Measurements from ENCODE around the gene RACGAP1. TPM values are rescaled to one million over a fixed set of nuclear protein-coding genes. Genes with fewer than 3 reads are reported as not detected.

Gene RACGAP1
- total RNA-seq = 49.2 and 84.9 TPM in 2 replicates

GRCh38 chr12:50025187-50026059 is at the start of gene RACGAP1:
RACGAP1 (minus strand) TSS chr12:50025494; CDS start chr12:50016715, 8,779 bp downstream.
- peak; percentile 88 for DNase-seq (ENCODE audit: low read depth, low spot score)

GRCh38 chr12:50073712-50074111 is 48.4 kb upstream of the RACGAP1 start:
- DNase-seq (ENCODE audit: low read depth, low spot score) = no peak

DNA sequence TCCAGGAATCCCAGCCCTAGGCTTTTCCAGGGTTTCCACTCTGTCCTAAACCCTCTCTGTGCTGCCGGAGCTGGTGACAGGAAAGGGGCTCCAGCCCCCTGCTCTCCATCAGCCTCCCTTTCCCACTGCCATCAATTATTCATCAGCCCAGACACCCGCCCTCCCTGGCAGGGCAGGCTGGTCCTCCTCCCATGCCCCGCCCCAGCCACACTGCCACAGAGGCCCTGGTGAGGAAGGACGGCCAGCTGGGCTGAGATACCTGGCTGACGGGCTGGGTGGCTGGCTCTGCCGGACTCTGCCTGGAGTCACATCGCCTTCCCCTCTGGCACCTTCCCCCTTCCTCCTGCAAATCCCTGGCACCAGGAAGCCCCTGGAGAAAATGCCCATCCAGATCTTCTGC is 47.9 kb upstream of the RACGAP1 start:
- no peak for DNase-seq (ENCODE audit: low read depth, low spot score)

DNA sequence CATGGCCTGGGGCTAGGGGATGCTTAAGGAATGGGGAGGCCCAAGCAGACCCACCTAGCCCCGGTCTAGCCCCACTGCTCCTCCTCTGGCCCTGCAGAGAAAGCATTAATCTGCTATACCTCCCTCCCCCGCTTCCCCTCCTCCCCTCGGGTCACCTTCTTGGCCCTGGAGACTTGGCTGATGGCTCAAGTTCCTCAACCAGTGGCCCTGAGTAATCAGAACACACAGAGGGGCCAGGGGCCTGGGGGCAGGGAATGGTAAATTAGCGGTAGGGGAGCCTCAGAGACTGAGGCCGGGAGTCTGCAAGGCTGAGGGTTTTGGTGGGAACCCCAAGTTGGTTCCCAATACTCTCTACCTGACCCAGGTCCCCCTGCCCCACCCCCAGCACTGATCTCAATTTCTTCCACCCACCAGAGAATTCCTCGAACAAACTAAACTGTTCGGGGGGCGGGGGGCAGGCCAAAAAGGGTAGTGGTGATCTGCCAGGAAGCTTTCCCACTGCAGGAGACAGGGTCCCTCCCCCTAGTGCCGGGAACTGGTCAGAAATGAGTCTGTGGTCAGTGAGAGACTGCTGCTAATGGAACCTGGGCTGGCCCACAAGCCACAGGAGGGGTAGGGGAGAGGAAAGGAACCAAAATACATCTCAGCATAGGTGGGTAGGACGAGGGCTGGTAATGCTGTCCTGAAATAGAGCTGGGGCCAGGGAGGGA is 47.1 kb upstream of the RACGAP1 start:
- DNase-seq (ENCODE audit: low read depth, low spot score) = no peak

GRCh38 chr12:50070314-50071060 is 45.2 kb upstream of the RACGAP1 start:
- peak; percentile 45 for DNase-seq (ENCODE audit: low read depth, low spot score)

GRCh38 chr12:50069539-50069938 is 44.2 kb upstream of the RACGAP1 start:
- no peak for DNase-seq (ENCODE audit: low read depth, low spot score)

DNA sequence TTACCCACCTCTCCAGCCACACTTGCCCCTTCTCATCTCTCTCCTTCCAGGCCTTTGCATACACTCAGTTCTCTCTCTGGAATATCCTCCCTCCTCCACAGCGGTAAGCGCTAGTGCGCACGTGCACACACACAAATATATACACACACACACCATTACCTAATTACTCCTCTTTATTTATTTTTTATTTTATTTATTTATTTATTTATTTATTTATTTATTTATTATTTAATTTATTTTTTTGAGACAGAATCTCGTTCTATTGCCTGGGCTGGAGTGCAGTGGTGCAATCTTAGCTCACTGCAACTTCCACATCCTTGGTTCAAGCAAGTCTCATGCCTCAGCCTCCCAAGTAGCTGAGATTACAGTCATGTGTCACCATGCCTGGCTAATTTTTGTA is 43.8 kb upstream of the RACGAP1 start:
- no peak for DNase-seq (ENCODE audit: low read depth, low spot score)

DNA sequence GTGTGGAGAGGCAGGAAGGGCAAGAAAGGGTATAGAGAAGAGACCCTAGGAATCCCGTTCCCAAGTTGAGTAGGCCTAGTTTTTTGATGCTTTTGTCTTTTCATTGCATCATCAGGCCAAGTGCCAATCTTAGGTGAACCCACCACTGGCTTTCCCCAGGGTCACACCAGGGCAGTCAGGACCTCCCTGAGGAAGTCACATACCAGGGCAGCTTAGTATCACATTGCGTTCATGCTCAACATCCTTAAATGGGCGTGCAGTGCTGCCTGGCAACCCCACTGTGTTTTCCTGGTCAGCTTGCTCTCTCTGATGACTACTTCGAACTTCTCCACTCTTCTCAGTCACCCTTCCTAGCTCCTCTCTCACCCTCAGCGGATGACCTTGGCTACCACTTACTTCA is 41.1 kb upstream of the RACGAP1 start:
- no peak for DNase-seq (ENCODE audit: low read depth, low spot score)

GRCh38 chr12:50065726-50066310 is 40.5 kb upstream of the RACGAP1 start:
- no peak for DNase-seq (ENCODE audit: low read depth, low spot score)

DNA sequence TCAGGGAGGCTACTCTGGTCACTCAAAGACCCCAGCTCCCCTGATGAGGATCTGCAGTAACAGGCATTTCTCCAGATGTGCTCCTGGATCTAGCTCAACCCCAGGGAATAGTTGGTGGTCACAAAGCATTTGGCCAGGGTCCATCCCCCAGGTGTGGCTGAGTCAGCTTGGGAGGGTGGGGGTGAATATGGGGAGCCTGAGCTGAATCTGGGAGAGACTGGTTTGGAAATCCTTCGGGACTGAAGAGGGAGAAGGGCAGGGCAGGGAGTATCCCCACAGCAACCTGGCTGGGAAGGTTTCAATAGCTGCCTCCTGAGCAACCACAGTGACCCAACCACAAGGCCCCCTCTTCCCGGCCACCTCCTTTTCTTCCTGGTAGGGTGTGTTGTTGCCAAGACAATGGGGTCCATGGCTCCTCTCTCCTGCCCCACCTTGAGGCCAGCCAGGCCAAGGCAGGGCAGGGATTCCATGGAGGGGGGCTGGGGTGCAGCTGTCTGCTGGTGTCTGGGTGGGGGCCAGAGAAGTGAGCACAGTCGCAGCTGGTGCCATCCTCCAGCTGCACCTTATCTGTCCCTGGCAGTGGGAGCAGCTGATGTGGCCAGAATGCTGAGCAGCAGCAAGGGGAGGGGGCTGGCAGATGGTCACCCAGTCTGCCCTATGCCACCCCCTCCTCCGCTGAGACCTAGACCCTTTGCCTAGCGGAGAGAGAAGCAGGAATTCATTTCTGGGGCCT is 37.6 kb upstream of the RACGAP1 start:
- DNase-seq (ENCODE audit: low read depth, low spot score) = no peak

DNA sequence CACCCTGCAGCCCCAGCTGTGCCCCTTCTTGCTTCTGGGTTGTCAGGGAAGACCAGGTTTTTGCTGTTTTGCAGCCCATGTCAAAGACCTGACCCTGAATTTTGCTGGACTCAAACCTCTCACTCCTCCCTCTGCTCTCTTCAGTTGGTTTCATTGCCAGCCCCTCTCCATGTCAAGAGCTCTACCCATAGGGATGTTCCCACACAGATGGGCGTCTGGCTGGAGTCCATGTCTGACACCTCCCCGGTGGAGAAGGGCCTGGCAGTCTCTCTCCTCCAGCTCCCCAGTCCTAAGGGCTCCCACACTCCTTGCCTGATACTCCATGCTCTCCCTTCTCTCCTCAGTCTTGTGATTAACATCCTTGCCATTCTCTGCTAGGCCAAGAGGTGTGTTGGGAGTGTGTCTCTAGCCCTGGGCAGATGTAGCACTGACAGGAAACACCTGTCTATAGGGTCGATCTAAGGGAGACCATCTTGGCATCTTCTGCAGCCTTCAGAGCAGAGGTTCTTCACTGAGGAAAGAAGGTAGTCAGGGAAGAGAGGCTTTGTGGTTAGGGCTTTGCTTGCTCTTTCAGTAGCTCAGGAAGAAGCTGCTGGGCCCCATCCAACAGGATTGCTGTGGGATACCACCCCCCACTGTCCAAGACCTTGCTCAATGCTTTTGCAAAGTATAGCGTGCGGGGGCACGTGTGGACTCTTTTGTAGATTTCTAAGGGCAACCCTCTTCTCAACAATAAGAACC is 36.8 kb upstream of the RACGAP1 start:
- DNase-seq (ENCODE audit: low read depth, low spot score) = no peak

GRCh38 chr12:50061171-50061570 is 35.9 kb upstream of the RACGAP1 start:
- DNase-seq (ENCODE audit: low read depth, low spot score) = no peak

GRCh38 chr12:50060120-50060468 is 34.8 kb upstream of the RACGAP1 start:
- DNase-seq (ENCODE audit: low read depth, low spot score) = no peak

- no peak for DNase-seq (ENCODE audit: low read depth, low spot score)
Measured at GRCh38 chr12:50059440-50060119, 34.3 kb upstream of the RACGAP1 start.

DNA sequence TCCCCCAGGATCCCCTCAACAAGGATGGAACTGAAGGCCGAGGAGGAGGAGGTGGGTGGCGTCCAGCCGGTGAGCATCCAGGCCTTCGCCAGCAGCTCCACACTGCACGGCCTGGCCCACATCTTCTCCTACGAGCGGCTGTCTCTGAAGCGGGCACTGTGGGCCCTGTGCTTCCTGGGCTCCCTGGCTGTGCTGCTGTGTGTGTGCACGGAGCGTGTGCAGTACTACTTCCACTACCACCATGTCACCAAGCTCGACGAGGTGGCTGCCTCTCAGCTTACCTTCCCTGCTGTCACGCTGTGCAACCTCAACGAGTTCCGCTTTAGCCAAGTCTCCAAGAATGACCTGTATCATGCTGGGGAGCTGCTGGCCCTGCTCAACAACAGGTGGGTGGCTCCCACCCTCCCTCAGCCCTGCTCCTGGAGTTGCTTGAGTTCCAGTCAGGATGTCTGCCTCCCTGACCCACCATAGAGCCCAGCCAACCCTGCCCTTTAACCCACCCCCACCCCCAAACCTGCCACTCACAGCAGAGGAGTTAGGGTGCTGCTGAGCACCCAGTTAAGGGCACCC is 33.5 kb upstream of the RACGAP1 start:
- DNase-seq (ENCODE audit: low read depth, low spot score) = no peak

DNA sequence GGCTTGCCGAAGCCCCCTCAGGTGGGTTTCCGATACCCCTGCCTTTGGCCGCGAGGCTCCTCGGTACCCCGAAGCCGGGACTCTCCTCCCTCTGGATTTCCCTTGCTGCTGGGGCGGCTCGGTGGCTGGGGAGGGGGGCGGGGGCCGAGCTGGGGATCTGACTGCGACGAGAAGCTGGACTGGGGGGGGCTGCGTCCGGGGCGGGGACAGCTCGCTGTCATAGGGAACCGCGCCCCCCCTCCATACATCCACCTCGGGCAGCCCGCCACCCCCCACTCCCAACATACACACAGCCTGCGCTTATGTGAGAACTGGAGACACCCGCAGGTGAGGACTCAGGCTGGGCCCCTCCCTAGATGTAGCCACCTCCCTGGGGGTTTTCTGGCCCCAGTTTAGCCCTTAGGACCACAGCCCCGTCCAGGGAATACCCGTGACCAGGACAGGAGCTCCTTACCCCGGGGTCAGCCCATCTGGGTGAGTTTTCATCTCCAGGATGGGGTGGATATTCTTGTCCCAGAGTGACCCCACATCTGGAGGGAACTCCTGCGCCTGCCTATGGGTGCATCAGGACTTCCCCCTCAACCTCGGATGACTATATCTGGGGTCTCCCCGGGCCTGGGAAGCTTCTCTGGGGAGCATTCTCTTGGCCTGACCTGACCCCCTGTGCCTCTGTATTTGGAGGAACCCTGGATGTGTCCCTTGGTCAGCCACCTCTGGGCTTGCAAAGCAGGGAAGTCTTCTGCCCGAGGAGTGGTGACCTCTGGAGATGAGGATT is 32.8 kb upstream of the RACGAP1 start:
- no peak for DNase-seq (ENCODE audit: low read depth, low spot score)

DNA sequence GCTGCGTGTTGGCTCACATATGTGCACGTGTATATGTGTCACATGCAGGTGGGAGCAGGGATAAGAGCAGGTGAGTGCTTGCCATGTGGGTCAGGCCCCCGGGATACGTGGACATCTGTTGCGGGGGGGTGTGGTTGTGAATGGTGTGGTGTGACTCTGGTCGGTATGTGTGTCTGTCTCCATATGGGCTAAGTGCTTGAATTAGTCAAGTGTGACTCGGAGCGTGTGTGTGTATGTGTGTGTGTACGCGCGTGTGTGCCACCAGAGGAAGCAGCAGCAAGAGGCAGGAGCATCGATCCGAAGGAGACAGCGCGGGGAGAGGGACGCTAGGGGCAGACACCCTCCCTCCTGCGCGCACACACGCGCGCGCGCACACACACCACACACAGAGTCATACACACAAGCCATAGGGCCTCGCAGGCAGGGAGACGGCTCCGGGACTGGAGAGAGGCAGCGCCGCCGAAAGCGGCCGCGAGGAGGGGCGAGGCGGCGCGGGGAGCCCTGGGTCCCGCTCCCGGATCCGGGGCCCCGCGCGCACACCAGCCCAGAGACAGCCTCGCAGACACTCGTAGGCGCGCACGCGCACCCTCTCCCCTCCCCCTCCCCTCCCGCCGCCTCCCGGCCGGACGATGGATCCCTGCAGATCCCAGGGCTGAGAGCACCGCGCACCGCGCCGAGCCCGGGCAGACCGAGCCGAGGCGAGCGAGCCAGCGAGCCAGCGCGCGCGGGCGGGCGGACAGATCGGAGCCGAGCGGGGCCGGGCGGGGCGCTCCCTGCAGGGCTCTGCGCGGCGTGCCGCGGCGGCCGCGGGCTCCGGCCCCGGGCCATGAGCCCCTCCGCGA is 31.9 kb upstream of the RACGAP1 start, which contains the start of gene ASIC1:
ASIC1 (plus strand) TSS at position 597 of the 842 bp plus-strand sequence. CDS start 1,171 bp downstream, outside the sequence.
- DNase-seq (ENCODE audit: low read depth, low spot score) = no peak

DNA sequence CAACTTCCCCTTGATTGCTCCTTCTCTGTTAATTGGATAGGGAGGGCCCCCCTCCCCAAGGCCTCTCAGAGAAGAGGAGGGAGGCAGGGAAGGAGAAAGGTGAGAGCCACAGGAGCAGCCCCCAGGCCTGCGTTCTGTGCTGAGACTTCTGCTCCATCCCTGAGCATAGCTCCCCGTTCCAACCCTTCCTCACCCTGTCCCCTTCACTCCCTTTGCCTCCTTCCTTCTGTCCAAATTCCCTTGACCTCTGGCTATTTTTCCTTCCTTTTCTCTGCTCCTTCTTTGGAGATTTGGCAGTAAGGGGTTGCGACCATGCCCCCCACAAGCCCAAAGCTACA is 31.3 kb upstream of the RACGAP1 start:
- no peak for DNase-seq (ENCODE audit: low read depth, low spot score)

All from pulmonary artery endothelial cell (primary cell).